GM23338 (cell line): ENCODE measurements around the gene CACNA1F. TPM values are rescaled to one million over a fixed set of nuclear protein-coding genes. Genes with fewer than 3 reads are reported as not detected.

Experiments used
- ATAC-seq: fragments of 200-7000 bp; cut with Tn5 transposase; 3 replicates; pipeline ENCODE4 v1.9.1; 2020
- DNase-seq: peaks from one replicate; pipeline ENCODE4 v3.0.0-alpha.2; 2015; ENCODE audit warnings: low spot score
- H2AFZ ChIP-seq: fragments of 200-600 bp; sonication (generic); 2 replicates; pipeline ENCODE4 v1.8.0; 2016; ENCODE audit warnings: antibody characterized with exemption, mild to moderate bottlenecking, moderate library complexity
- H3F3A ChIP-seq: fragments of 200-600 bp; sonication (generic); replicated peaks from 2 replicates; pipeline ENCODE4 v1.8.0; 2017; ENCODE audit warnings: antibody characterized with exemption, mixed run types, low read depth
- H3K27ac ChIP-seq: fragments of 200-600 bp; sonication (generic); 2 replicates; pipeline ENCODE4 v1.6.1; 2016; ENCODE audit warnings: low read depth
- H3K27me3 ChIP-seq: fragments of 200-600 bp; sonication (generic); 2 replicates; pipeline ENCODE4 v1.8.0; 2016; ENCODE audit warnings: mild to moderate bottlenecking, mixed run types, moderate library complexity; ENCODE audit not compliant: insufficient read depth
- H3K36me3 ChIP-seq: fragments of 200-600 bp; sonication (generic); 2 replicates; pipeline ENCODE4 v1.8.0; 2016; ENCODE audit warnings: mild to moderate bottlenecking; ENCODE audit not compliant: insufficient read depth
- H3K4me1 ChIP-seq: fragments of 200-600 bp; sonication (generic); 2 replicates; pipeline ENCODE4 v1.8.0; 2016; ENCODE audit warnings: mild to moderate bottlenecking, moderate library complexity; ENCODE audit not compliant: insufficient read depth
- H3K4me2 ChIP-seq: fragments of 200-600 bp; sonication (generic); 2 replicates; pipeline ENCODE4 v1.7.1; 2017; ENCODE audit warnings: mixed run types
- H3K4me3 ChIP-seq: fragments of 200-600 bp; sonication (generic); 2 replicates; pipeline ENCODE4 v1.6.1; 2016; ENCODE audit warnings: mixed run types
- H3K79me2 ChIP-seq: fragments of 200-600 bp; sonication (generic); replicated peaks from 2 replicates; pipeline ENCODE4 v1.8.0; 2017; ENCODE audit warnings: mild to moderate bottlenecking; ENCODE audit not compliant: insufficient read depth
- H3K9me2 ChIP-seq: fragments of 200-600 bp; sonication (generic); 2 replicates; pipeline ENCODE4 v1.8.0; 2017; ENCODE audit not compliant: insufficient read depth
- H4K20me1 ChIP-seq: fragments of 200-600 bp; sonication (generic); replicated peaks from 2 replicates; pipeline ENCODE4 v1.8.0; 2017; ENCODE audit warnings: mild to moderate bottlenecking; ENCODE audit not compliant: insufficient read depth
- H3K27ac Mint-ChIP-seq: 2 replicates; pipeline ENCODE4 v1.8.0; 2020; ENCODE audit warnings: inconsistent platforms, mild to moderate bottlenecking, moderate library complexity, mixed read lengths
- H3K27me3 Mint-ChIP-seq: 3 replicates; pipeline ENCODE4 v1.8.0; 2022; ENCODE audit warnings: low read depth, mild to moderate bottlenecking, moderate library complexity, mixed read lengths, inconsistent platforms; ENCODE audit not compliant: insufficient read depth, poor library complexity
- H3K36me3 Mint-ChIP-seq: 3 replicates; pipeline ENCODE4 v1.8.0; 2021; ENCODE audit warnings: low read depth, mild to moderate bottlenecking, inconsistent platforms, moderate library complexity, mixed read lengths
- H3K4me1 Mint-ChIP-seq: 3 replicates; pipeline ENCODE4 v1.8.0; 2020; ENCODE audit warnings: mild to moderate bottlenecking, inconsistent platforms, mixed read lengths
- H3K4me3 Mint-ChIP-seq: 3 replicates; pipeline ENCODE4 v1.8.0; 2021; ENCODE audit warnings: moderate library complexity, mild to moderate bottlenecking, inconsistent platforms, mixed read lengths
- H3K9me3 Mint-ChIP-seq: 3 replicates; pipeline ENCODE4 v1.8.0; 2020; ENCODE audit warnings: moderate library complexity, mild to moderate bottlenecking, inconsistent platforms, mixed read lengths
- CREB1 ChIP-seq: fragments of 250-450 bp; sonication (Bioruptor Pico); IDR thresholded peaks from 2 replicates; pipeline ENCODE4 v1.5.0; 2020; ENCODE audit warnings: low read depth, mild to moderate bottlenecking, moderate library complexity
- CTCF ChIP-seq, 2 experiments: fragments of 200-600 bp in 1 of 2; sonication (generic) in 1 of 2; conservative IDR thresholded peaks; 2 replicates each; pipeline versions ENCODE4 v1.5.1 to v1.6.1; 2016 to 2017; ENCODE audit warnings: antibody characterized with exemption in 2 of 2, low read depth in 2 of 2, mild to moderate bottlenecking in 2 of 2, moderate library complexity in 1 of 2
- EZH2 ChIP-seq: fragments of 200-600 bp; sonication (generic); IDR thresholded peaks from one replicate; pipeline ENCODE4 v1.8.0; 2017; ENCODE audit warnings: antibody characterized with exemption, mild to moderate bottlenecking, low read depth; ENCODE audit not compliant: unreplicated experiment
- EZH2phosphoT487 ChIP-seq: fragments of 200-600 bp; sonication (generic); IDR thresholded peaks from one replicate; pipeline ENCODE4 v1.8.1; 2018; ENCODE audit warnings: antibody characterized with exemption; ENCODE audit not compliant: unreplicated experiment
- JUNB ChIP-seq: IDR thresholded peaks from one replicate; pipeline ENCODE4 v1.6.1; 2016; ENCODE audit warnings: antibody characterized with exemption; ENCODE audit not compliant: unreplicated experiment
- NANOG ChIP-seq: IDR thresholded peaks from 2 replicates; pipeline ENCODE4 v1.6.1; 2016; ENCODE audit warnings: antibody characterized with exemption, borderline replicate concordance
- POLR2AphosphoS5 ChIP-seq: IDR thresholded peaks from 2 replicates; pipeline ENCODE4 v1.6.1; 2016; ENCODE audit warnings: antibody characterized with exemption, low read depth
- STAT1 ChIP-seq: IDR thresholded peaks from one replicate; pipeline ENCODE4 v1.6.1; 2016; ENCODE audit warnings: antibody characterized with exemption; ENCODE audit not compliant: unreplicated experiment
- ZNF114 ChIP-seq: fragments of 250-450 bp; sonication (Bioruptor Pico); IDR thresholded peaks from 2 replicates; pipeline ENCODE4 v1.5.0; 2020; ENCODE audit warnings: mild to moderate bottlenecking, moderate library complexity
- ZNF331 ChIP-seq: fragments of 250-450 bp; sonication (Bioruptor Pico); IDR thresholded peaks from 2 replicates; pipeline ENCODE4 v1.5.0; 2020; ENCODE audit warnings: low read depth, mild to moderate bottlenecking, moderate library complexity
- ZNF462 ChIP-seq: fragments of 250-450 bp; sonication (Bioruptor Pico); IDR thresholded peaks from 2 replicates; pipeline ENCODE4 v1.5.0; 2020; ENCODE audit warnings: mild to moderate bottlenecking, moderate library complexity
- polyA plus RNA-seq: library from polyadenylated mRNA; unstranded; fragments of >200 nt; fragmentation: Nextera tagmentation; extraction: Ambion mirVana; gene quantifications from 2 replicates; pipeline ENCODE4 v1.2.1, GENCODE V29; 2016
- total RNA-seq: library from RNA; depleted of rRNA; stranded (reverse); fragments of >200 nt; shearing (Covaris generic); gene quantifications from 2 replicates; pipeline ENCODE4 v1.2.3, GENCODE V29; 2014

Gene CACNA1F
- total and polyA plus RNA-seq, 2 experiments from 2014 or later, result 0.44 to 0.90 TPM

- TF ChIP-seq JUNB, result no peak
- no peak for TF ChIP-seq ZNF114 (CRISPR knock-in tag)
- TF ChIP-seq EZH2, result no peak
- no peak for TF ChIP-seq EZH2phosphoT487
Observed at GRCh38 chrX:49172280-49172780, 60.8 kb downstream of the CACNA1F start (continued).

GRCh38 chrX:49171752-49172279, 61.3 kb downstream of the CACNA1F start, which contains the start of gene PLP2:
PLP2 (plus strand) TSS chrX:49171898; CDS start chrX:49172001, 103 bp downstream.
- H3K79me2 ChIP-seq, result no peaks in the 10 kb centered on the region
- no peaks in the 10 kb centered on the region for H4K20me1 ChIP-seq
- DNase-seq (peak; percentile 21), ATAC-seq (peak; percentile 35)
- H2AFZ ChIP-seq, result peak within 1 kb of the TSS; percentile 59; the same call in 1 of the 2 replicates
- no peaks in the 10 kb centered on the region; the same call in 1 of the 2 replicates for H3K4me1 ChIP-seq
- TF ChIP-seq EZH2 (no peak), EZH2phosphoT487 (no peak), ZNF114 (CRISPR knock-in tag) (no peak), ZNF462 (CRISPR knock-in tag) (no peak), NANOG (no peak), POLR2AphosphoS5 (no peak), ZNF331 (no peak), CTCF (conservative IDR thresholded peaks at IDR 0.05; ENCODE audit: low read depth in 2 of 2) (no peak), JUNB (no peak), CREB1 (CRISPR knock-in tag) (no peak), STAT1 (no peak)
- no peak within 1 kb of the TSS for H3K27ac ChIP-seq
- H3K27me3 ChIP-seq, result peaks cover 55% of the 10 kb centered on the region
- peak within 1 kb of the TSS; percentile 72 for H3K4me3 Mint-ChIP-seq
- H3K4me2 ChIP-seq, result peak within 1 kb of the TSS; percentile 82
- H3K27ac Mint-ChIP-seq, result no peak within 1 kb of the TSS
- no peaks in the 10 kb centered on the region for H3F3A ChIP-seq
- H3K36me3 ChIP-seq, result no peaks in the 10 kb centered on the region
- peak within 1 kb of the TSS; percentile 59 for H3K4me3 ChIP-seq
- H3K9me2 ChIP-seq, result no peaks in the 10 kb centered on the region
- H3K9me3 Mint-ChIP-seq, result no peaks in the 10 kb centered on the region; the same call in 2 of the 3 replicates
- H3K4me1 Mint-ChIP-seq, result peaks cover 22% of the 10 kb centered on the region
- H3K27me3 Mint-ChIP-seq, result peaks cover 21% of the 10 kb centered on the region
- peaks cover 11% of the 10 kb centered on the region; the same call in 1 of the 3 replicates for H3K36me3 Mint-ChIP-seq
